HG02610 (cell line): ENCODE data around the gene POU2F3.

Experiments
- ATAC-seq: cut with Tn5 transposase; IDR thresholded peaks from one replicate; pipeline ENCODE4 v1.9.1; 2021; ENCODE audit warnings: mild to moderate bottlenecking, moderate library complexity; ENCODE audit not compliant: unreplicated experiment

Gene POU2F3

GRCh38 chr11:120336641-120337354 is 96.9 kb downstream of the POU2F3 start:
- ATAC-seq = peak; percentile 37

- no peak for ATAC-seq
These were observed 97.6 kb downstream of the POU2F3 start for GRCh38 chr11:120337355-120338106.

- ATAC-seq = no peak
These were observed 98.4 kb downstream of the POU2F3 start for GRCh38 chr11:120338107-120338933.

GRCh38 chr11:120339394-120339890 is 99.5 kb downstream of the POU2F3 start:
- no peak for ATAC-seq

GRCh38 chr11:120340529-120340928 is 100.6 kb downstream of the POU2F3 start:
- ATAC-seq = no peak

GRCh38 chr11:120342226-120342625 is 102.3 kb downstream of the POU2F3 start:
- ATAC-seq = no peak

GRCh38 chr11:120342678-120343077 is 102.7 kb downstream of the POU2F3 start:
- no peak for ATAC-seq

- peak; percentile 53 for ATAC-seq
These were observed 103.5 kb downstream of the POU2F3 start for GRCh38 chr11:120343429-120343828.

- ATAC-seq = peak; percentile 68
These were observed 104.5 kb downstream of the POU2F3 start for GRCh38 chr11:120344302-120345004.

- ATAC-seq = no peak
These were observed 106.3 kb downstream of the POU2F3 start for GRCh38 chr11:120346233-120346632.

GRCh38 chr11:120350637-120351036 is 110.7 kb downstream of the POU2F3 start:
- no peak for ATAC-seq

- no peak for ATAC-seq
These were observed 112.5 kb downstream of the POU2F3 start for GRCh38 chr11:120352405-120352804.

GRCh38 chr11:120354068-120354467 is 114.1 kb downstream of the POU2F3 start:
- no peak for ATAC-seq

GRCh38 chr11:120354779-120355178 is 114.8 kb downstream of the POU2F3 start:
- no peak for ATAC-seq

- no peak for ATAC-seq
These were observed 117.7 kb downstream of the POU2F3 start for GRCh38 chr11:120357620-120358019.

- ATAC-seq = no peak
These were observed 118.8 kb downstream of the POU2F3 start for GRCh38 chr11:120358729-120359128.

- ATAC-seq = no peak
These were observed 123.5 kb downstream of the POU2F3 start for GRCh38 chr11:120363436-120363835.

GRCh38 chr11:120365512-120365911 is 125.6 kb downstream of the POU2F3 start:
- ATAC-seq = no peak
